ENCODE data around the gene ZNF358. TPM values are rescaled to one million over a fixed set of nuclear protein-coding genes. Genes with fewer than 3 reads are reported as not detected.

The ZNF358 gene
- total and polyA plus RNA-seq, 7 donors = 38.1 to 110 (median 88.9) TPM

GRCh38 chr19:7545904-7546303 is 30.0 kb downstream of the ZNF358 start:
- WGBS, 3 donors = 73 to 80% (median 73%) methylated on average over 1 of the region's 1 CpG
- Histone ChIP-seq H3K9me3 (no peaks in the 10 kb centered on the region), H3K27ac (no peak overlapping the region), H3K4me3 (no peak overlapping the region), H3K36me3 (ENCODE audit: insufficient read depth in 1 of 2, low read depth in 1 of 2) (peaks cover 4 to 58% of the 10 kb centered on the region in 2 donors), H3K4me1 (no peaks in the 10 kb centered on the region), H3K27me3 (ENCODE audit: insufficient read depth in 3 of 3, low read length in 2 of 3) (no peaks in the 10 kb centered on the region)
- ATAC-seq (no peak), DNase-seq (no peak)
- intact Hi-C loops (cut with DNase I) = no loop called here
- TF ChIP-seq, protein P1, sequence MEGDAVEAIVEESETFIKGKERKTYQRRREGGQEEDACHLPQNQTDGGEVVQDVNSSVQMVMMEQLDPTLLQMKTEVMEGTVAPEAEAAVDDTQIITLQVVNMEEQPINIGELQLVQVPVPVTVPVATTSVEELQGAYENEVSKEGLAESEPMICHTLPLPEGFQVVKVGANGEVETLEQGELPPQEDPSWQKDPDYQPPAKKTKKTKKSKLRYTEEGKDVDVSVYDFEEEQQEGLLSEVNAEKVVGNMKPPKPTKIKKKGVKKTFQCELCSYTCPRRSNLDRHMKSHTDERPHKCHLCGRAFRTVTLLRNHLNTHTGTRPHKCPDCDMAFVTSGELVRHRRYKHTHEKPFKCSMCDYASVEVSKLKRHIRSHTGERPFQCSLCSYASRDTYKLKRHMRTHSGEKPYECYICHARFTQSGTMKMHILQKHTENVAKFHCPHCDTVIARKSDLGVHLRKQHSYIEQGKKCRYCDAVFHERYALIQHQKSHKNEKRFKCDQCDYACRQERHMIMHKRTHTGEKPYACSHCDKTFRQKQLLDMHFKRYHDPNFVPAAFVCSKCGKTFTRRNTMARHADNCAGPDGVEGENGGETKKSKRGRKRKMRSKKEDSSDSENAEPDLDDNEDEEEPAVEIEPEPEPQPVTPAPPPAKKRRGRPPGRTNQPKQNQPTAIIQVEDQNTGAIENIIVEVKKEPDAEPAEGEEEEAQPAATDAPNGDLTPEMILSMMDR (IDR thresholded peaks at IDR 0.05) = no peak

- no peaks in the 10 kb centered on the region for H3K27me3 ChIP-seq (ENCODE audit: insufficient read depth in 3 of 3, low read length in 2 of 3)
- TF ChIP-seq, protein P1 (IDR thresholded peaks at IDR 0.05) = no peak
- peaks cover 4 to 45% of the 10 kb centered on the region in 2 donors for H3K36me3 ChIP-seq (ENCODE audit: insufficient read depth in 1 of 2, low read depth in 1 of 2)
- DNase-seq = no peak
- H3K27ac ChIP-seq = no peak overlapping the region
- intact Hi-C loops (cut with DNase I) = no loop called here
- no peaks in the 10 kb centered on the region for H3K4me1 ChIP-seq
- H3K9me3 ChIP-seq = no peaks in the 10 kb centered on the region
- 78 to 83% (median 82%) methylated on average over 3 of the region's 3 CpGs for WGBS, 3 donors
- H3K4me3 ChIP-seq = no peak overlapping the region
- ATAC-seq = no peak
These were observed 31.3 kb downstream of the ZNF358 start for GRCh38 chr19:7547159-7547558.

- intact Hi-C loops (cut with DNase I) = no loop called here
- Histone ChIP-seq H3K9me3 (no peaks in the 10 kb centered on the region), H3K27me3 (ENCODE audit: insufficient read depth in 3 of 3, low read length in 2 of 3) (no peaks in the 10 kb centered on the region), H3K27ac (no peak overlapping the region), H3K4me1 (no peaks in the 10 kb centered on the region), H3K36me3 (ENCODE audit: insufficient read depth in 1 of 2, low read depth in 1 of 2) (peaks cover 0 to 38% of the 10 kb centered on the region in 2 donors), H3K4me3 (no peak overlapping the region)
- DNase-seq (no peak), ATAC-seq (no peak)
- 89 to 90% (median 89%) methylated on average over 32 to 36 of the region's 36 CpGs for WGBS, 3 donors
- TF ChIP-seq, protein P1 (IDR thresholded peaks at IDR 0.05) = no peak
These were observed 33.7 kb downstream of the ZNF358 start for GRCh38 chr19:7549429-7550148.

GRCh38 chr19:7550169-7550770 is 34.4 kb downstream of the ZNF358 start:
- ATAC-seq (peak in 1 of 4 donors; percentile 12), DNase-seq (peak in 1 of 2 donors; percentile 63)
- H3K9me3 ChIP-seq = no peaks in the 10 kb centered on the region
- H3K4me3 ChIP-seq = no peak overlapping the region
- H3K36me3 ChIP-seq (ENCODE audit: insufficient read depth in 1 of 2, low read depth in 1 of 2) = peaks cover 2 to 37% of the 10 kb centered on the region in 2 donors
- H3K27ac ChIP-seq = no peak overlapping the region
- no peaks in the 10 kb centered on the region for H3K27me3 ChIP-seq (ENCODE audit: insufficient read depth in 3 of 3, low read length in 2 of 3)
- no peaks in the 10 kb centered on the region for H3K4me1 ChIP-seq
- TF ChIP-seq, protein P1 (IDR thresholded peaks at IDR 0.05) = no peak
- intact Hi-C loops (cut with DNase I) = no loop called here
- WGBS, 3 donors = 90 to 93% (median 93%) methylated on average over 40 to 41 of the region's 41 CpGs

All from psoas muscle (tissue), 8 donors.